ENCODE data around the gene DBR1.
A peak's percentile ranks its signal among the peaks of the same experiment; 100 is the strongest.

The DBR1 gene

GRCh38 chr3:138135146-138135832, 39.4 kb downstream of the DBR1 start:
- no peak overlapping the region for H3K27ac ChIP-seq (replicated peaks; ENCODE audit: low read length)
- no peak overlapping the region for H3K4ac ChIP-seq (ENCODE audit: low read length)
- no peak for DNase-seq (ENCODE audit: low spot score)

GRCh38 chr3:138132239-138132638, 42.5 kb downstream of the DBR1 start, which contains the start of gene A4GNT:
TSS of gene A4GNT (minus strand) at chr3:138132390. CDS start at chr3:138131256, 1,134 bp downstream.
- Histone ChIP-seq H3K18ac (ENCODE audit: low read length) (no peak within 1 kb of the TSS), H3K9ac (ENCODE audit: low read depth, low read length, poor library complexity) (no peak within 1 kb of the TSS), H3K27ac (replicated peaks; ENCODE audit: low read length) (no peak within 1 kb of the TSS), H2AFZ (ENCODE audit: low read length) (no peak within 1 kb of the TSS), H2AK5ac (ENCODE audit: low read depth, low read length) (no peak within 1 kb of the TSS), H3K27me3 (ENCODE audit: control insufficient read depth in 3 of 3, insufficient read depth in 3 of 3, low read depth in 1 of 3, low read length in 3 of 3) (peaks cover 0 to 29% (median 0%) of the 10 kb centered on the region in 3 experiments), H4K91ac (ENCODE audit: low read depth, low read length, poor library complexity) (no peak within 1 kb of the TSS), H2BK5ac (ENCODE audit: low read length) (no peak within 1 kb of the TSS), H3K4ac (ENCODE audit: low read length) (no peak within 1 kb of the TSS), H3K23ac (ENCODE audit: low read depth, low read length, poor library complexity) (no peak within 1 kb of the TSS), H3K9me3 (replicated peaks in 1 of 2; ENCODE audit: control insufficient read depth in 2 of 2, insufficient read depth in 1 of 2, low read depth in 1 of 2, low read length in 2 of 2) (no peaks in the 10 kb centered on the region), H3K14ac (ENCODE audit: low read length) (no peak within 1 kb of the TSS), H2BK120ac (ENCODE audit: low read depth, low read length) (no peak within 1 kb of the TSS), H2BK12ac (ENCODE audit: low read length) (no peak within 1 kb of the TSS), H3K4me2 (ENCODE audit: insufficient read depth, low read length, poor library complexity, severe bottlenecking) (no peak within 1 kb of the TSS), H3K4me3 (ENCODE audit: low read length in 2 of 2) (no peak within 1 kb of the TSS), H2BK15ac (ENCODE audit: low read length) (no peak within 1 kb of the TSS), H4K8ac (ENCODE audit: low read depth, low read length) (no peak within 1 kb of the TSS), H3K36me3 (replicated peaks in 1 of 2; ENCODE audit: control insufficient read depth in 2 of 2, insufficient read depth in 2 of 2, low read length in 2 of 2) (no peaks in the 10 kb centered on the region), H3K4me1 (ENCODE audit: control insufficient read depth in 2 of 2, insufficient read depth in 1 of 2, low read depth in 1 of 2, low read length in 2 of 2) (peaks cover 0 to 1% of the 10 kb centered on the region in 2 donors), H3K79me1 (ENCODE audit: low read depth, low read length) (no peaks in the 10 kb centered on the region)
- no CpG with 5 or more reads among the region's 1 CpG for WGBS, 2 donors (ENCODE audit: extremely low coverage in 2 of 2, insufficient read length in 2 of 2, insufficient replicate concordance in 1 of 2)
- DNase-seq (ENCODE audit: low spot score): no peak

More at GRCh38 chr3:138135146-138135832, 39.4 kb downstream of the DBR1 start:
- peaks cover 0 to 26% (median 0%) of the 10 kb centered on the region in 3 experiments for H3K27me3 ChIP-seq (ENCODE audit: control insufficient read depth in 3 of 3, insufficient read depth in 3 of 3, low read depth in 1 of 3, low read length in 3 of 3)
- H2AK5ac ChIP-seq (ENCODE audit: low read depth, low read length): no peak overlapping the region
- H4K91ac ChIP-seq (ENCODE audit: low read depth, low read length, poor library complexity): no peak overlapping the region
- no peak overlapping the region for H3K18ac ChIP-seq (ENCODE audit: low read length)
- H3K23ac ChIP-seq (ENCODE audit: low read depth, low read length, poor library complexity): no peak overlapping the region
- H2AFZ ChIP-seq (ENCODE audit: low read length): no peak overlapping the region
- H3K4me1 ChIP-seq (ENCODE audit: control insufficient read depth in 2 of 2, insufficient read depth in 1 of 2, low read depth in 1 of 2, low read length in 2 of 2): peaks cover 0 to 1% of the 10 kb centered on the region in 2 donors
- no peaks in the 10 kb centered on the region for H3K9me3 ChIP-seq (replicated peaks in 1 of 2; ENCODE audit: control insufficient read depth in 2 of 2, insufficient read depth in 1 of 2, low read depth in 1 of 2, low read length in 2 of 2)
- H3K4me2 ChIP-seq (ENCODE audit: insufficient read depth, low read length, poor library complexity, severe bottlenecking): no peak overlapping the region
- H2BK5ac ChIP-seq (ENCODE audit: low read length): no peak overlapping the region
- H3K36me3 ChIP-seq (replicated peaks in 1 of 2; ENCODE audit: control insufficient read depth in 2 of 2, insufficient read depth in 2 of 2, low read length in 2 of 2): no peaks in the 10 kb centered on the region
- no peaks in the 10 kb centered on the region for H3K79me1 ChIP-seq (ENCODE audit: low read depth, low read length)
- no peak overlapping the region for H3K9ac ChIP-seq (ENCODE audit: low read depth, low read length, poor library complexity)
- no CpG with 5 or more reads among the region's 3 CpGs for WGBS, 2 donors (ENCODE audit: extremely low coverage in 2 of 2, insufficient read length in 2 of 2, insufficient replicate concordance in 1 of 2)
- H4K8ac ChIP-seq (ENCODE audit: low read depth, low read length): no peak overlapping the region
- no peak overlapping the region for H3K4me3 ChIP-seq (ENCODE audit: low read length in 2 of 2)
- no peak overlapping the region for H3K14ac ChIP-seq (ENCODE audit: low read length)
- no peak overlapping the region for H2BK12ac ChIP-seq (ENCODE audit: low read length)
- H2BK120ac ChIP-seq (ENCODE audit: low read depth, low read length): no peak overlapping the region
- H2BK15ac ChIP-seq (ENCODE audit: low read length): no peak overlapping the region

- Histone ChIP-seq H3K4ac (ENCODE audit: low read length) (no peak overlapping the region), H3K4me2 (ENCODE audit: insufficient read depth, low read length, poor library complexity, severe bottlenecking) (no peak overlapping the region), H3K79me1 (ENCODE audit: low read depth, low read length) (no peaks in the 10 kb centered on the region), H3K27me3 (ENCODE audit: control insufficient read depth in 3 of 3, insufficient read depth in 3 of 3, low read depth in 1 of 3, low read length in 3 of 3) (peaks cover 0 to 25% (median 0%) of the 10 kb centered on the region in 3 experiments), H2AK5ac (ENCODE audit: low read depth, low read length) (no peak overlapping the region), H2AFZ (ENCODE audit: low read length) (no peak overlapping the region), H3K18ac (ENCODE audit: low read length) (no peak overlapping the region), H2BK15ac (ENCODE audit: low read length) (no peak overlapping the region), H3K9me3 (replicated peaks in 1 of 2; ENCODE audit: control insufficient read depth in 2 of 2, insufficient read depth in 1 of 2, low read depth in 1 of 2, low read length in 2 of 2) (peaks cover 0 to 6% of the 10 kb centered on the region in 2 donors), H2BK12ac (ENCODE audit: low read length) (no peak overlapping the region), H2BK120ac (ENCODE audit: low read depth, low read length) (no peak overlapping the region), H3K4me3 (ENCODE audit: low read length in 2 of 2) (no peak overlapping the region), H4K8ac (ENCODE audit: low read depth, low read length) (no peak overlapping the region), H4K91ac (ENCODE audit: low read depth, low read length, poor library complexity) (no peak overlapping the region), H3K36me3 (replicated peaks in 1 of 2; ENCODE audit: control insufficient read depth in 2 of 2, insufficient read depth in 2 of 2, low read length in 2 of 2) (no peaks in the 10 kb centered on the region), H2BK5ac (ENCODE audit: low read length) (no peak overlapping the region), H3K23ac (ENCODE audit: low read depth, low read length, poor library complexity) (no peak overlapping the region), H3K14ac (ENCODE audit: low read length) (no peak overlapping the region), H3K4me1 (ENCODE audit: control insufficient read depth in 2 of 2, insufficient read depth in 1 of 2, low read depth in 1 of 2, low read length in 2 of 2) (no peaks in the 10 kb centered on the region), H3K27ac (replicated peaks; ENCODE audit: low read length) (no peak overlapping the region), H3K9ac (ENCODE audit: low read depth, low read length, poor library complexity) (no peak overlapping the region)
- no CpG with 5 or more reads among the region's 1 CpG for WGBS, 2 donors (ENCODE audit: extremely low coverage in 2 of 2, insufficient read length in 2 of 2, insufficient replicate concordance in 1 of 2)
- DNase-seq (ENCODE audit: low spot score): no peak
Measured at GRCh38 chr3:138127636-138128365, 46.9 kb downstream of the DBR1 start.

GRCh38 chr3:138125548-138126221, 49.0 kb downstream of the DBR1 start:
- no peaks in the 10 kb centered on the region for H3K79me1 ChIP-seq (ENCODE audit: low read depth, low read length)
- no peak overlapping the region for H2BK5ac ChIP-seq (ENCODE audit: low read length)
- H3K4ac ChIP-seq (ENCODE audit: low read length): no peak overlapping the region
- no peak for DNase-seq (ENCODE audit: low spot score)
- WGBS, 2 donors (ENCODE audit: extremely low coverage in 2 of 2, insufficient read length in 2 of 2, insufficient replicate concordance in 1 of 2): no CpG with 5 or more reads among the region's 5 CpGs
- peaks cover 0 to 11% (median 0%) of the 10 kb centered on the region in 3 experiments for H3K27me3 ChIP-seq (ENCODE audit: control insufficient read depth in 3 of 3, insufficient read depth in 3 of 3, low read depth in 1 of 3, low read length in 3 of 3)
- H3K36me3 ChIP-seq (replicated peaks in 1 of 2; ENCODE audit: control insufficient read depth in 2 of 2, insufficient read depth in 2 of 2, low read length in 2 of 2): no peaks in the 10 kb centered on the region
- no peaks in the 10 kb centered on the region for H3K4me1 ChIP-seq (ENCODE audit: control insufficient read depth in 2 of 2, insufficient read depth in 1 of 2, low read depth in 1 of 2, low read length in 2 of 2)
- no peak overlapping the region for H4K8ac ChIP-seq (ENCODE audit: low read depth, low read length)
- peaks cover 0 to 6% of the 10 kb centered on the region in 2 donors for H3K9me3 ChIP-seq (replicated peaks in 1 of 2; ENCODE audit: control insufficient read depth in 2 of 2, insufficient read depth in 1 of 2, low read depth in 1 of 2, low read length in 2 of 2)
- H2BK15ac ChIP-seq (ENCODE audit: low read length): no peak overlapping the region
- no peak overlapping the region for H3K18ac ChIP-seq (ENCODE audit: low read length)
- no peak overlapping the region for H3K9ac ChIP-seq (ENCODE audit: low read depth, low read length, poor library complexity)
- H3K14ac ChIP-seq (ENCODE audit: low read length): no peak overlapping the region
- no peak overlapping the region for H2AK5ac ChIP-seq (ENCODE audit: low read depth, low read length)
- H4K91ac ChIP-seq (ENCODE audit: low read depth, low read length, poor library complexity): no peak overlapping the region
- no peak overlapping the region for H2BK120ac ChIP-seq (ENCODE audit: low read depth, low read length)
- H3K4me3 ChIP-seq (ENCODE audit: low read length in 2 of 2): no peak overlapping the region
- H3K27ac ChIP-seq (replicated peaks; ENCODE audit: low read length): no peak overlapping the region
- H3K4me2 ChIP-seq (ENCODE audit: insufficient read depth, low read length, poor library complexity, severe bottlenecking): no peak overlapping the region
- peak overlapping the region; percentile 27 for H2AFZ ChIP-seq (ENCODE audit: low read length)
- H2BK12ac ChIP-seq (ENCODE audit: low read length): no peak overlapping the region
- no peak overlapping the region for H3K23ac ChIP-seq (ENCODE audit: low read depth, low read length, poor library complexity)
